Liver (tissue), 9 donors: ENCODE measurements around the gene KRT8. TPM values are rescaled to one million over a fixed set of nuclear protein-coding genes. Genes with fewer than 3 reads are reported as not detected.

Source experiments
- DNase-seq: peaks from one replicate; pipeline ENCODE4 v3.0.0-alpha.2; 2017; ENCODE audit warnings: low spot score
- H3K27ac ChIP-seq, 2 donors: one replicate each; pipeline ENCODE4 v1.7.0; 2013; ENCODE audit warnings: inconsistent platforms in 2 of 2, low read length in 2 of 2, control low read depth in 1 of 2, low read depth in 1 of 2, mild to moderate bottlenecking in 1 of 2
- H3K27me3 ChIP-seq, 4 donors: one replicate each; pipeline versions ENCODE4 v1.6.1 to v1.7.0; 2013; ENCODE audit warnings: low read length in 3 of 4, inconsistent platforms in 1 of 4, mild to moderate bottlenecking in 1 of 4, moderate library complexity in 1 of 4; ENCODE audit not compliant: control insufficient read depth in 4 of 4, insufficient read depth in 4 of 4
- H3K36me3 ChIP-seq, 4 donors: one replicate each; pipeline versions ENCODE4 v1.6.1 to v1.7.0; 2013; ENCODE audit warnings: low read length in 3 of 4, mild to moderate bottlenecking in 3 of 4, low read depth in 1 of 4, moderate library complexity in 1 of 4; ENCODE audit not compliant: control insufficient read depth in 4 of 4, insufficient read depth in 3 of 4
- H3K4me1 ChIP-seq, 4 donors: one replicate each; pipeline versions ENCODE4 v1.6.1 to v1.7.0; 2013; ENCODE audit warnings: low read length in 3 of 4, mild to moderate bottlenecking in 3 of 4, moderate library complexity in 1 of 4; ENCODE audit not compliant: control insufficient read depth in 4 of 4, insufficient read depth in 4 of 4
- H3K4me3 ChIP-seq, 3 donors: one replicate each; pipeline versions ENCODE4 v1.6.1 to v1.7.0; 2013; ENCODE audit warnings: low read length in 3 of 3, control low read depth in 1 of 3, low read depth in 1 of 3, mild to moderate bottlenecking in 1 of 3
- H3K9ac ChIP-seq, 2 donors: one replicate each; pipeline ENCODE4 v1.7.0; 2013; ENCODE audit warnings: low read length in 2 of 2, mild to moderate bottlenecking in 2 of 2, moderate library complexity in 2 of 2, control low read depth in 1 of 2, low read depth in 1 of 2
- H3K9me3 ChIP-seq, 4 donors: one replicate each; pipeline versions ENCODE4 v1.6.1 to v1.7.0; 2013; ENCODE audit warnings: low read length in 3 of 4; ENCODE audit not compliant: control insufficient read depth in 4 of 4
- EGR1 ChIP-seq, 2 donors: IDR thresholded peaks; 2 replicates each; pipeline ENCODE4 v1.6.1; 2016 to 2018; ENCODE audit warnings: antibody characterized with exemption in 2 of 2, low read depth in 2 of 2
- FOXA1 ChIP-seq: IDR thresholded peaks from 2 replicates; pipeline ENCODE4 v1.6.1; 2016; ENCODE audit warnings: antibody characterized with exemption
- FOXA2 ChIP-seq: IDR thresholded peaks from 2 replicates; pipeline ENCODE4 v1.6.1; 2016; ENCODE audit warnings: antibody characterized with exemption
- GABPA ChIP-seq, 2 donors: IDR thresholded peaks in 1 of 2; conservative IDR thresholded peaks in 1 of 2; 2 replicates each; pipeline ENCODE4 v1.6.1; 2016; ENCODE audit warnings: antibody characterized with exemption in 2 of 2, mild to moderate bottlenecking in 1 of 2, moderate library complexity in 1 of 2
- HNF4A ChIP-seq, 2 donors: conservative IDR thresholded peaks; 2 replicates each; pipeline ENCODE4 v1.6.1; 2016; ENCODE audit warnings: antibody characterized with exemption in 2 of 2, mild to moderate bottlenecking in 2 of 2
- HNF4G ChIP-seq: IDR thresholded peaks from 2 replicates; pipeline ENCODE4 v1.6.1; 2016; ENCODE audit warnings: antibody characterized with exemption
- RAD21 ChIP-seq, 2 donors: IDR thresholded peaks; 2 replicates each; pipeline ENCODE4 v1.6.1; 2016; ENCODE audit warnings: antibody characterized with exemption in 2 of 2, mild to moderate bottlenecking in 2 of 2
- REST ChIP-seq: IDR thresholded peaks from 2 replicates; pipeline ENCODE4 v1.6.1; 2016; ENCODE audit warnings: antibody characterized with exemption, mild to moderate bottlenecking
- RXRA ChIP-seq, 2 donors: IDR thresholded peaks; 2 replicates each; pipeline ENCODE4 v1.6.1; 2017 to 2018; ENCODE audit warnings: antibody characterized with exemption in 2 of 2, mild to moderate bottlenecking in 1 of 2
- SP1 ChIP-seq: IDR thresholded peaks from 2 replicates; pipeline ENCODE4 v1.6.1; 2018; ENCODE audit warnings: antibody characterized with exemption, mild to moderate bottlenecking
- TAF1 ChIP-seq: conservative IDR thresholded peaks from 2 replicates; pipeline ENCODE4 v1.6.1; 2016; ENCODE audit warnings: antibody characterized with exemption, mild to moderate bottlenecking
- YY1 ChIP-seq: IDR thresholded peaks from 2 replicates; pipeline ENCODE4 v1.6.1; 2016; ENCODE audit warnings: antibody characterized with exemption, mild to moderate bottlenecking
- WGBS: extraction: QIAGEN DNeasy Blood & Tissue Kit; methylation state at CpG from one replicate; pipeline ENCODE4 v1.1.7; 2013; 5-methylcytosine and 5-hydroxymethylcytosine counted together
- polyA plus RNA-seq, 2 donors: library from polyadenylated mRNA; stranded (reverse) in 1 of 2; unstranded in 1 of 2; fragments of 200-250 nt in 1 of 2; fragments of >200 nt in 1 of 2; fragmentation: Nextera tagmentation in 1 of 2; extraction: Ambion mirVana in 1 of 2; gene quantifications; one replicate each; pipeline versions ENCODE4 v1.2.1 to v1.2.3, GENCODE V29; 2013 to 2015
- total RNA-seq, 2 donors: library from RNA; depleted of rRNA; stranded (reverse); fragments of >200 nt; gene quantifications; one replicate each; pipeline ENCODE4 v1.2.3, GENCODE V29; 2014
- TF ChIP-seq, protein P1 (sequence below): IDR thresholded peaks from 2 replicates; pipeline ENCODE4 v1.6.1; 2016; ENCODE audit warnings: antibody characterized with exemption
- donor health status: healthy.
- donor health status: healthy.
- donor health status: healthy.
- donor health status: healthy.
- donor health status: healthy.

The KRT8 gene
- total and polyA plus RNA-seq, 4 donors = 128 to 383 (median 198) TPM

GRCh38 chr12:52912711-52913430 lies 8.0 kb upstream of the KRT8 start:
- TF ChIP-seq HNF4A (conservative IDR thresholded peaks at IDR 0.05) = no peak
- no peak for TF ChIP-seq SP1
- no peak for TF ChIP-seq RXRA (IDR thresholded peaks at IDR 0.05)
- TF ChIP-seq EGR1 (IDR thresholded peaks at IDR 0.05; ENCODE audit: low read depth in 2 of 2) = no peak
- no peak for TF ChIP-seq RAD21 (IDR thresholded peaks at IDR 0.05)
- TF ChIP-seq REST = no peak
- TF ChIP-seq TAF1 = no peak
- TF ChIP-seq FOXA2 = no peak
- TF ChIP-seq HNF4G = no peak
- TF ChIP-seq, protein P1, sequence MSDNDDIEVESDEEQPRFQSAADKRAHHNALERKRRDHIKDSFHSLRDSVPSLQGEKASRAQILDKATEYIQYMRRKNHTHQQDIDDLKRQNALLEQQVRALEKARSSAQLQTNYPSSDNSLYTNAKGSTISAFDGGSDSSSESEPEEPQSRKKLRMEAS = no peak
- no peak for TF ChIP-seq GABPA (IDR thresholded peaks at IDR 0.05 in 1 of 2, conservative IDR thresholded peaks at IDR 0.05 in 1 of 2)
- TF ChIP-seq FOXA1 = no peak
- Histone ChIP-seq H3K27me3 (no peaks in the 10 kb centered on the region), H3K4me1 (peaks cover 0 to 3% (median under 1%) of the 10 kb centered on the region in 4 donors), H3K4me3 (no peak overlapping the region), H3K9ac (no peak overlapping the region), H3K9me3 (no peaks in the 10 kb centered on the region), H3K36me3 (no peaks in the 10 kb centered on the region), H3K27ac (no peak overlapping the region)
- no peak for DNase-seq
- 79% methylated on average over 8 of the region's 8 CpGs for WGBS

DNA sequence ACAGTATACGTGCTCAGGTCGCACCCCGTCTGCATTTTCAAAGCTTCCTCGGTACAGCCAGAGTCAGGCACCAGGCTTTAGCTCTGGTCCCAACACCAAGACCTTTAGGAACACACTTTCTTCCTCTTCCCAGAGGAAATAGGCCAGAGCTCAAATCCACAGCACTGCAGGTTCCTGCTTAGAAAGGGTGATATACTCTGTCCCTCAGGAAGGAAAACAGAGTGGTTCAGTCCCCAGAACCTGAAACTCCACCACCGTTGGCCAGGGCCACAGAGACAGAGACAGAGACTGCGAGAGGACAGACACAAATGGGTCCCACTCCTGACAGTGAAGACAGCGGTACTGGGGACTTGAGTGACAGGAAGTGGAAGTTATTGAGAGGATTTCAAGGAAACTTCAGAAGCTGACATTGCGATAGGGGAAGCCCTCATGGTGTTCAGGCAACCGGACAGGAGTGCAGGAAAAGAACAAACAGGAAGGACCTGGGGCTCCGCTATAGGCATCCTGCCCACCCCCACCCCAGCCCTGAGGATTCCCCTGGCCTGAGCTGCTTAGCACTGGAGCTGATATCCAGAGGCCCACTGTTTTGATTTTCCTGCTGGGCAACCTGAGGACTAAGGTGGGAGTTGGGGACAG lies 5.5 kb upstream of the KRT8 start:
- Histone ChIP-seq H3K9ac (no peak overlapping the region), H3K36me3 (no peaks in the 10 kb centered on the region), H3K4me1 (peaks cover 0 to 13% (median 5%) of the 10 kb centered on the region in 4 donors), H3K27ac (no peak overlapping the region), H3K4me3 (no peak overlapping the region), H3K9me3 (no peaks in the 10 kb centered on the region), H3K27me3 (no peaks in the 10 kb centered on the region)
- TF ChIP-seq RXRA (IDR thresholded peaks at IDR 0.05) = no peak
- TF ChIP-seq SP1 = no peak
- no peak for TF ChIP-seq REST
- TF ChIP-seq GABPA (IDR thresholded peaks at IDR 0.05 in 1 of 2, conservative IDR thresholded peaks at IDR 0.05 in 1 of 2) = no peak
- TF ChIP-seq YY1 = no peak
- TF ChIP-seq EGR1 (IDR thresholded peaks at IDR 0.05; ENCODE audit: low read depth in 2 of 2) = no peak
- 78% methylated on average over 10 of the region's 10 CpGs for WGBS
- no peak for DNase-seq
